GM18867 (cell line): ENCODE measurements around the gene MEP1B.
"Not testable (repeated sequence)": the region's sequence is repeated elsewhere in the genome, so short reads cannot be mapped to it uniquely, and the experiment has no call there.

Source experiments
- ATAC-seq: cut with Tn5 transposase; IDR thresholded peaks from one replicate; pipeline ENCODE4 v1.9.1; 2021; ENCODE audit warnings: mild to moderate bottlenecking, moderate library complexity; ENCODE audit not compliant: unreplicated experiment

MEP1B gene

GRCh38 chr18:32208577-32208976, 18.7 kb downstream of the MEP1B start:
- no peak for ATAC-seq

- ATAC-seq: no peak
Measured at GRCh38 chr18:32209685-32210445, 20.0 kb downstream of the MEP1B start.

GRCh38 chr18:32213693-32214092, 23.9 kb downstream of the MEP1B start:
- no peak for ATAC-seq

- no peak for ATAC-seq
Measured at GRCh38 chr18:32216390-32216789, 26.6 kb downstream of the MEP1B start.

- no peak for ATAC-seq
Measured at GRCh38 chr18:32219431-32220018, 29.7 kb downstream of the MEP1B start.

GRCh38 chr18:32233348-32233747, 43.5 kb downstream of the MEP1B start:
- ATAC-seq: not testable (repeated sequence)

- no peak for ATAC-seq
Measured at GRCh38 chr18:32237049-32237448, 47.2 kb downstream of the MEP1B start.

- no peak for ATAC-seq
Measured at GRCh38 chr18:32238635-32239268, 48.9 kb downstream of the MEP1B start.

GRCh38 chr18:32242395-32242794, 52.6 kb downstream of the MEP1B start:
- no peak for ATAC-seq

- ATAC-seq: no peak
Measured at GRCh38 chr18:32243358-32243757, 53.5 kb downstream of the MEP1B start.

- ATAC-seq: no peak
Measured at GRCh38 chr18:32244881-32245280, 55.0 kb downstream of the MEP1B start.

GRCh38 chr18:32249147-32249929, 59.5 kb downstream of the MEP1B start:
- ATAC-seq: no peak

- no peak for ATAC-seq
Measured at GRCh38 chr18:32251466-32251865, 61.6 kb downstream of the MEP1B start.

- ATAC-seq: no peak
Measured at GRCh38 chr18:32252141-32252860, 62.5 kb downstream of the MEP1B start.

- ATAC-seq: no peak
Measured at GRCh38 chr18:32255570-32255969, 65.7 kb downstream of the MEP1B start.

- ATAC-seq: no peak
Measured at GRCh38 chr18:32257084-32257785, 67.4 kb downstream of the MEP1B start.

GRCh38 chr18:32258148-32258547, 68.3 kb downstream of the MEP1B start:
- ATAC-seq: no peak

- ATAC-seq: no peak
Measured at GRCh38 chr18:32258558-32259204, 68.8 kb downstream of the MEP1B start.

- ATAC-seq: no peak
Measured at GRCh38 chr18:32259553-32259952, 69.7 kb downstream of the MEP1B start.

GRCh38 chr18:32261003-32261402, 71.2 kb downstream of the MEP1B start:
- ATAC-seq: no peak
